ENCODE data around the gene LEAP2.

LEAP2 gene

GRCh38 chr5:132876020-132876759 lies 2.7 kb downstream of the LEAP2 start:
- 76 to 89% methylated on average over 1 of the region's 1 CpG for WGBS, 2 experiments
- no peaks in the 10 kb centered on the region for H3K27me3 ChIP-seq (ENCODE audit: control insufficient read depth, insufficient read depth, low read length, poor library complexity, severe bottlenecking)
- H3K36me3 ChIP-seq (ENCODE audit: control insufficient read depth, insufficient read depth, low read length), result peaks cover 25% of the 10 kb centered on the region
- no peak overlapping the region for H3K27ac ChIP-seq (ENCODE audit: insufficient read depth, low read depth, low read length, poor library complexity, severe bottlenecking)
- H3K4me1 ChIP-seq (ENCODE audit: control insufficient read depth, insufficient read depth, low read length), result no peaks in the 10 kb centered on the region
- no peaks in the 10 kb centered on the region for H3K9me3 ChIP-seq (ENCODE audit: control insufficient read depth, low read length)
- H3K4me3 ChIP-seq (ENCODE audit: insufficient read depth, low read depth, low read length), result no peak overlapping the region

- WGBS, 2 experiments, result 86 to 91% methylated on average over 2 of the region's 2 CpGs
- Histone ChIP-seq H3K4me3 (ENCODE audit: insufficient read depth, low read depth, low read length) (no peak overlapping the region), H3K9me3 (ENCODE audit: control insufficient read depth, low read length) (no peaks in the 10 kb centered on the region), H3K4me1 (ENCODE audit: control insufficient read depth, insufficient read depth, low read length) (no peaks in the 10 kb centered on the region), H3K27ac (ENCODE audit: insufficient read depth, low read depth, low read length, poor library complexity, severe bottlenecking) (no peak overlapping the region), H3K36me3 (ENCODE audit: control insufficient read depth, insufficient read depth, low read length) (peaks cover 33% of the 10 kb centered on the region), H3K27me3 (ENCODE audit: control insufficient read depth, insufficient read depth, low read length, poor library complexity, severe bottlenecking) (no peaks in the 10 kb centered on the region)
These were observed 4.0 kb downstream of the LEAP2 start for GRCh38 chr5:132877466-132877865.

- H3K27ac ChIP-seq (ENCODE audit: insufficient read depth, low read depth, low read length, poor library complexity, severe bottlenecking), result no peak overlapping the region
- no peaks in the 10 kb centered on the region for H3K4me1 ChIP-seq (ENCODE audit: control insufficient read depth, insufficient read depth, low read length)
- H3K4me3 ChIP-seq (ENCODE audit: insufficient read depth, low read depth, low read length), result no peak overlapping the region
- no peaks in the 10 kb centered on the region for H3K27me3 ChIP-seq (ENCODE audit: control insufficient read depth, insufficient read depth, low read length, poor library complexity, severe bottlenecking)
- peaks cover 33% of the 10 kb centered on the region for H3K36me3 ChIP-seq (ENCODE audit: control insufficient read depth, insufficient read depth, low read length)
- 90 to 94% methylated on average over 3 of the region's 3 CpGs for WGBS, 2 experiments
- no peaks in the 10 kb centered on the region for H3K9me3 ChIP-seq (ENCODE audit: control insufficient read depth, low read length)
These were observed 4.5 kb downstream of the LEAP2 start for GRCh38 chr5:132877938-132878337.

GRCh38 chr5:132883261-132883834 lies 9.9 kb downstream of the LEAP2 start:
- H3K27ac ChIP-seq (ENCODE audit: insufficient read depth, low read depth, low read length, poor library complexity, severe bottlenecking), result no peak overlapping the region
- H3K27me3 ChIP-seq (ENCODE audit: control insufficient read depth, insufficient read depth, low read length, poor library complexity, severe bottlenecking), result no peaks in the 10 kb centered on the region
- H3K4me3 ChIP-seq (ENCODE audit: insufficient read depth, low read depth, low read length), result no peak overlapping the region
- H3K9me3 ChIP-seq (ENCODE audit: control insufficient read depth, low read length), result no peaks in the 10 kb centered on the region
- no peaks in the 10 kb centered on the region for H3K4me1 ChIP-seq (ENCODE audit: control insufficient read depth, insufficient read depth, low read length)
- WGBS, 2 experiments, result 82 to 84% methylated on average over 2 of the region's 2 CpGs
- peaks cover 44% of the 10 kb centered on the region for H3K36me3 ChIP-seq (ENCODE audit: control insufficient read depth, insufficient read depth, low read length)

- H3K4me3 ChIP-seq (ENCODE audit: insufficient read depth, low read depth, low read length), result no peak overlapping the region
- 100% methylated on average over 1 of the region's 2 CpGs for WGBS, 2 experiments
- H3K4me1 ChIP-seq (ENCODE audit: control insufficient read depth, insufficient read depth, low read length), result no peaks in the 10 kb centered on the region
- no peaks in the 10 kb centered on the region for H3K9me3 ChIP-seq (ENCODE audit: control insufficient read depth, low read length)
- H3K27me3 ChIP-seq (ENCODE audit: control insufficient read depth, insufficient read depth, low read length, poor library complexity, severe bottlenecking), result no peaks in the 10 kb centered on the region
- H3K27ac ChIP-seq (ENCODE audit: insufficient read depth, low read depth, low read length, poor library complexity, severe bottlenecking), result no peak overlapping the region
- peaks cover 40% of the 10 kb centered on the region for H3K36me3 ChIP-seq (ENCODE audit: control insufficient read depth, insufficient read depth, low read length)
These were observed 11.1 kb downstream of the LEAP2 start for GRCh38 chr5:132884548-132884947.

GRCh38 chr5:132886064-132886823 lies 12.8 kb downstream of the LEAP2 start:
- WGBS, 2 experiments, result 95 to 96% methylated on average over 11 of the region's 11 CpGs
- Histone ChIP-seq H3K4me1 (ENCODE audit: control insufficient read depth, insufficient read depth, low read length) (no peaks in the 10 kb centered on the region), H3K27me3 (ENCODE audit: control insufficient read depth, insufficient read depth, low read length, poor library complexity, severe bottlenecking) (no peaks in the 10 kb centered on the region), H3K4me3 (ENCODE audit: insufficient read depth, low read depth, low read length) (no peak overlapping the region), H3K9me3 (ENCODE audit: control insufficient read depth, low read length) (no peaks in the 10 kb centered on the region), H3K36me3 (ENCODE audit: control insufficient read depth, insufficient read depth, low read length) (peaks cover 26% of the 10 kb centered on the region), H3K27ac (ENCODE audit: insufficient read depth, low read depth, low read length, poor library complexity, severe bottlenecking) (no peak overlapping the region)

GRCh38 chr5:132887283-132887682 lies 13.8 kb downstream of the LEAP2 start:
- WGBS, 2 experiments, result 90 to 100% methylated on average over 1 of the region's 1 CpG
- Histone ChIP-seq H3K36me3 (ENCODE audit: control insufficient read depth, insufficient read depth, low read length) (peaks cover 24% of the 10 kb centered on the region), H3K4me1 (ENCODE audit: control insufficient read depth, insufficient read depth, low read length) (no peaks in the 10 kb centered on the region), H3K27ac (ENCODE audit: insufficient read depth, low read depth, low read length, poor library complexity, severe bottlenecking) (no peak overlapping the region), H3K4me3 (ENCODE audit: insufficient read depth, low read depth, low read length) (no peak overlapping the region), H3K27me3 (ENCODE audit: control insufficient read depth, insufficient read depth, low read length, poor library complexity, severe bottlenecking) (no peaks in the 10 kb centered on the region), H3K9me3 (ENCODE audit: control insufficient read depth, low read length) (no peaks in the 10 kb centered on the region)

- Histone ChIP-seq H3K4me3 (ENCODE audit: insufficient read depth, low read depth, low read length) (no peak overlapping the region), H3K27ac (ENCODE audit: insufficient read depth, low read depth, low read length, poor library complexity, severe bottlenecking) (no peak overlapping the region), H3K9me3 (ENCODE audit: control insufficient read depth, low read length) (no peaks in the 10 kb centered on the region), H3K4me1 (ENCODE audit: control insufficient read depth, insufficient read depth, low read length) (no peaks in the 10 kb centered on the region), H3K36me3 (ENCODE audit: control insufficient read depth, insufficient read depth, low read length) (peaks cover 29% of the 10 kb centered on the region), H3K27me3 (ENCODE audit: control insufficient read depth, insufficient read depth, low read length, poor library complexity, severe bottlenecking) (no peaks in the 10 kb centered on the region)
These were observed 16.0 kb downstream of the LEAP2 start for GRCh38 chr5:132889501-132889900.

GRCh38 chr5:132890817-132891216 lies 17.3 kb downstream of the LEAP2 start:
- H3K36me3 ChIP-seq (ENCODE audit: control insufficient read depth, insufficient read depth, low read length), result peaks cover 42% of the 10 kb centered on the region
- no peaks in the 10 kb centered on the region for H3K9me3 ChIP-seq (ENCODE audit: control insufficient read depth, low read length)
- H3K27ac ChIP-seq (ENCODE audit: insufficient read depth, low read depth, low read length, poor library complexity, severe bottlenecking), result no peak overlapping the region
- H3K4me1 ChIP-seq (ENCODE audit: control insufficient read depth, insufficient read depth, low read length), result no peaks in the 10 kb centered on the region
- H3K4me3 ChIP-seq (ENCODE audit: insufficient read depth, low read depth, low read length), result no peak overlapping the region
- no peaks in the 10 kb centered on the region for H3K27me3 ChIP-seq (ENCODE audit: control insufficient read depth, insufficient read depth, low read length, poor library complexity, severe bottlenecking)
- WGBS, 2 experiments, result 92 to 94% methylated on average over 3 to 4 of the region's 4 CpGs

GRCh38 chr5:132895719-132896305 lies 22.3 kb downstream of the LEAP2 start:
- 93 to 98% methylated on average over 3 to 4 of the region's 4 CpGs for WGBS, 2 experiments
- H3K4me1 ChIP-seq (ENCODE audit: control insufficient read depth, insufficient read depth, low read length), result no peaks in the 10 kb centered on the region
- H3K4me3 ChIP-seq (ENCODE audit: insufficient read depth, low read depth, low read length), result no peak overlapping the region
- H3K27ac ChIP-seq (ENCODE audit: insufficient read depth, low read depth, low read length, poor library complexity, severe bottlenecking), result no peak overlapping the region
- H3K36me3 ChIP-seq (ENCODE audit: control insufficient read depth, insufficient read depth, low read length), result peaks cover 41% of the 10 kb centered on the region
- no peaks in the 10 kb centered on the region for H3K27me3 ChIP-seq (ENCODE audit: control insufficient read depth, insufficient read depth, low read length, poor library complexity, severe bottlenecking)
- H3K9me3 ChIP-seq (ENCODE audit: control insufficient read depth, low read length), result no peaks in the 10 kb centered on the region
